GM12891 (cell line): ENCODE results near the gene JAZF1.

Experiments used
- POLR2A ChIP-seq: IDR thresholded peaks from 2 replicates; pipeline ENCODE4 v1.6.1; 2011; ENCODE audit warnings: low read depth, low read length, control low read depth
- POLR2AphosphoS5 ChIP-seq: IDR thresholded peaks from 2 replicates; pipeline ENCODE4 v1.6.1; 2011; ENCODE audit warnings: low read depth, low read length, control low read depth

- TF ChIP-seq POLR2AphosphoS5, result no peak
- TF ChIP-seq POLR2A, result no peak
Measured at GRCh38 chr7:27969346-27969745, 211.2 kb downstream of the JAZF1 start.
